Esophagus squamous epithelium (tissue), 4 donors: Measurements from ENCODE around the gene HOXA7.

Source experiments
- CTCF ChIP-seq, 6 experiments: fragments of 450-650 bp in 4 of 6; fragments of 200-600 bp in 2 of 6; sonication (generic) in 2 of 6; IDR thresholded peaks; one replicate each; pipeline ENCODE4 v1.5.1; 2016 to 2019; ENCODE audit warnings: antibody characterized with exemption in 6 of 6, mild to moderate bottlenecking in 4 of 6, moderate library complexity in 4 of 6
- POLR2A ChIP-seq, 4 donors: fragments of 450-650 bp; IDR thresholded peaks; one replicate each; pipeline ENCODE4 v1.6.1; 2017; ENCODE audit warnings: antibody characterized with exemption in 4 of 4, mild to moderate bottlenecking in 4 of 4, moderate library complexity in 3 of 4

- TF ChIP-seq POLR2A (IDR thresholded peaks at IDR 0.05): no peak
- no peak for TF ChIP-seq CTCF (IDR thresholded peaks at IDR 0.05)
Measured at GRCh38 chr7:27187475-27188385, 31.3 kb upstream of the HOXA7 start.
